Loucy (cell line): ENCODE results near the gene SELENOS.

Source experiments
- H2AFZ ChIP-seq: fragments of 200-600 bp; sonication (generic); 2 replicates; pipeline ENCODE4 v1.6.0; 2016; ENCODE audit warnings: antibody characterized with exemption, mild to moderate bottlenecking, low read length, moderate library complexity
- H3F3A ChIP-seq: fragments of 200-600 bp; 2 replicates; pipeline ENCODE4 v1.6.0; 2016; ENCODE audit warnings: antibody characterized with exemption, low read depth, mild to moderate bottlenecking
- H3K27me3 ChIP-seq: fragments of 200-600 bp; sonication (generic); 2 replicates; pipeline ENCODE4 v1.6.1; 2014; ENCODE audit warnings: low read length, mild to moderate bottlenecking; ENCODE audit not compliant: insufficient read depth, poor library complexity, severe bottlenecking
- H3K36me3 ChIP-seq: fragments of 200-600 bp; sonication (generic); 2 replicates; pipeline ENCODE4 v1.6.1; 2016; ENCODE audit warnings: low read length; ENCODE audit not compliant: insufficient read depth
- H3K4me1 ChIP-seq: fragments of 200-600 bp; sonication (generic); 2 replicates; pipeline ENCODE4 v1.5.1; 2014; ENCODE audit warnings: low read length, mild to moderate bottlenecking; ENCODE audit not compliant: insufficient read depth, poor library complexity, severe bottlenecking
- H3K4me2 ChIP-seq: fragments of 200-600 bp; sonication (generic); 2 replicates; pipeline ENCODE4 v1.6.0; 2014; ENCODE audit warnings: antibody characterized with exemption, low read length, low read depth, mild to moderate bottlenecking; ENCODE audit not compliant: poor library complexity, severe bottlenecking
- H3K4me3 ChIP-seq: fragments of 200-600 bp; sonication (generic); 2 replicates; pipeline ENCODE4 v1.5.1; 2014; ENCODE audit warnings: low read length, mild to moderate bottlenecking, mixed read lengths; ENCODE audit not compliant: poor library complexity, severe bottlenecking
- H3K79me2 ChIP-seq: fragments of 200-600 bp; sonication (generic); 2 replicates; pipeline ENCODE4 v1.6.1; 2014; ENCODE audit warnings: low read length; ENCODE audit not compliant: insufficient read depth
- H3K9ac ChIP-seq: fragments of 200-600 bp; sonication (generic); 2 replicates; pipeline ENCODE4 v1.6.0; 2014; ENCODE audit warnings: mild to moderate bottlenecking, low read depth, low read length, moderate library complexity; ENCODE audit not compliant: poor library complexity, severe bottlenecking
- H3K9me2 ChIP-seq: fragments of 200-600 bp; sonication (generic); replicated peaks from 2 replicates; pipeline ENCODE4 v1.6.1; 2016; ENCODE audit warnings: low read depth, low read length, mixed read lengths
- H3K9me3 ChIP-seq: fragments of 200-600 bp; sonication (generic); 2 replicates; pipeline ENCODE4 v1.6.1; 2014; ENCODE audit warnings: mild to moderate bottlenecking, antibody characterized with exemption, low read length, low read depth; ENCODE audit not compliant: insufficient read depth
- H4K20me1 ChIP-seq: fragments of 200-600 bp; sonication (generic); 2 replicates; pipeline ENCODE4 v1.6.0; 2014; ENCODE audit warnings: antibody characterized with exemption, low read length, mild to moderate bottlenecking; ENCODE audit not compliant: insufficient read depth, poor library complexity, severe bottlenecking
- EZH2phosphoT487 ChIP-seq: fragments of 200-600 bp; IDR thresholded peaks from 2 replicates; pipeline ENCODE4 v1.6.1; 2018; ENCODE audit warnings: antibody characterized with exemption, mild to moderate bottlenecking, moderate library complexity, borderline replicate concordance
- TF ChIP-seq, protein P1 (sequence below): fragments of 200-600 bp; sonication (generic); conservative IDR thresholded peaks from 2 replicates; pipeline ENCODE4 v1.5.1; 2014; ENCODE audit warnings: mild to moderate bottlenecking, antibody characterized with exemption, low read length

SELENOS gene

DNA sequence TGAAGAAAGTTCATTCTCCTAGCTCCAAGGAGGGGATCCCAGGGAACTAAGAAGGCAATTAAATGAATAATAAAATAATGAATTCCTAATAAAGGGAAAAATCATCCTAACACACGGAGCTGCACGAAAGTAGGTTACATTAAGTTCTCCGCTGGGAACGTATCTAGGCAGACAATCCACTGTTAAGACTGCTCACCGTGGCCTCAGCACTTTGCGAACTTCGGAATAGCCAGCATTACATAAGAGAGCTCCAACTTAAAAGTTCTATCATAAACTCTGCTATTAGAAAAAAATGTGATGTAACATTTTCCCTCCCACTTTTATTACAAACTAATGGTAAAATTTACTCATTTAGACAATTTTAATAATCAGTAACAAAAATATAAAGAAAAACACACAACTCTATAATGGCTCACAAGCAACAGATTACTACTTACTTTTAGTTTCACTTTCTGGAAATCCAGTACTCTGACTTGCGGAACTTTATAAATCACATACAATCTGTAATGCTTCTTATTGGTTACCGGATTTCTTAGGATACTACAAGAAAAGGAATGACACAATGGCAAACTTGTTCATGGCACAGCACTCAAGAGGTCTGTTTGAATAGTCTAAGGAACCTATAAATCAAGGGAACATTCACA is 9.3 kb upstream of the SELENOS start:
- H3K4me2 ChIP-seq: no peak overlapping the region
- 0 out of 2 replicates have a peak, but pooled peaks cover 2% of the 10 kb centered on the region for H3F3A ChIP-seq
- peaks cover 75% of the 10 kb centered on the region for H3K36me3 ChIP-seq
- no peak overlapping the region for H2AFZ ChIP-seq
- no peaks in the 10 kb centered on the region for H3K9me3 ChIP-seq
- no peaks in the 10 kb centered on the region for H3K27me3 ChIP-seq
- peaks cover 65% of the 10 kb centered on the region for H3K79me2 ChIP-seq
- no peak overlapping the region for H3K4me3 ChIP-seq
- H3K9me2 ChIP-seq: no peaks in the 10 kb centered on the region
- H3K9ac ChIP-seq: no peak overlapping the region
- no peak for TF ChIP-seq EZH2phosphoT487
- TF ChIP-seq, protein P1, sequence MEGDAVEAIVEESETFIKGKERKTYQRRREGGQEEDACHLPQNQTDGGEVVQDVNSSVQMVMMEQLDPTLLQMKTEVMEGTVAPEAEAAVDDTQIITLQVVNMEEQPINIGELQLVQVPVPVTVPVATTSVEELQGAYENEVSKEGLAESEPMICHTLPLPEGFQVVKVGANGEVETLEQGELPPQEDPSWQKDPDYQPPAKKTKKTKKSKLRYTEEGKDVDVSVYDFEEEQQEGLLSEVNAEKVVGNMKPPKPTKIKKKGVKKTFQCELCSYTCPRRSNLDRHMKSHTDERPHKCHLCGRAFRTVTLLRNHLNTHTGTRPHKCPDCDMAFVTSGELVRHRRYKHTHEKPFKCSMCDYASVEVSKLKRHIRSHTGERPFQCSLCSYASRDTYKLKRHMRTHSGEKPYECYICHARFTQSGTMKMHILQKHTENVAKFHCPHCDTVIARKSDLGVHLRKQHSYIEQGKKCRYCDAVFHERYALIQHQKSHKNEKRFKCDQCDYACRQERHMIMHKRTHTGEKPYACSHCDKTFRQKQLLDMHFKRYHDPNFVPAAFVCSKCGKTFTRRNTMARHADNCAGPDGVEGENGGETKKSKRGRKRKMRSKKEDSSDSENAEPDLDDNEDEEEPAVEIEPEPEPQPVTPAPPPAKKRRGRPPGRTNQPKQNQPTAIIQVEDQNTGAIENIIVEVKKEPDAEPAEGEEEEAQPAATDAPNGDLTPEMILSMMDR: no peak
- H4K20me1 ChIP-seq: peaks cover 64% of the 10 kb centered on the region
- peaks cover 12% of the 10 kb centered on the region for H3K4me1 ChIP-seq

DNA sequence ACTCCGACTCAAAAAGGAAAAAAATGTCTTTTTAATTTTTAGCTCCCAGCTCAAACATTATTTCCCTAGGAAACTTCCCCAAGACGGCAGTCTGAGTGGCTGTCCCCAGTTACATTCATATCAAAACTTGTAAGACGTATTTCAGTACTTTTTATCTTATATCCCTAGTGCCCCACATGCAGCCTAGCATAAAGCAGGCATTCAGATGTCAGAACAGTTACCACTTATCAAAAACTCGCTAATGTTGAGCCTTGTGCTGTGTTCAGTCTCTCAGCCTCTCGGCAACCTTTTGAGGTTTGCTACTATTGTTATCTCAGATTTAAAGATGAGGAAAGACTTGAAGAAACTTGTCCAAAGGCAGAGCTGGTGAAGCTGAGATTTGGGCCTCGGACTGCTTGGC is 6.6 kb upstream of the SELENOS start:
- no peak overlapping the region for H3K4me2 ChIP-seq
- no peaks in the 10 kb centered on the region for H3F3A ChIP-seq
- no peak overlapping the region for H3K4me3 ChIP-seq
- no peaks in the 10 kb centered on the region for H3K9me3 ChIP-seq
- peaks cover 38% of the 10 kb centered on the region for H3K79me2 ChIP-seq
- H3K9me2 ChIP-seq: no peaks in the 10 kb centered on the region
- no peaks in the 10 kb centered on the region for H3K4me1 ChIP-seq
- H2AFZ ChIP-seq: no peak overlapping the region
- H4K20me1 ChIP-seq: peaks cover 38% of the 10 kb centered on the region
- no peak for TF ChIP-seq EZH2phosphoT487
- TF ChIP-seq, protein P1: no peak
- H3K36me3 ChIP-seq: peaks cover 88% of the 10 kb centered on the region
- H3K9ac ChIP-seq: no peak overlapping the region
- no peaks in the 10 kb centered on the region for H3K27me3 ChIP-seq

DNA sequence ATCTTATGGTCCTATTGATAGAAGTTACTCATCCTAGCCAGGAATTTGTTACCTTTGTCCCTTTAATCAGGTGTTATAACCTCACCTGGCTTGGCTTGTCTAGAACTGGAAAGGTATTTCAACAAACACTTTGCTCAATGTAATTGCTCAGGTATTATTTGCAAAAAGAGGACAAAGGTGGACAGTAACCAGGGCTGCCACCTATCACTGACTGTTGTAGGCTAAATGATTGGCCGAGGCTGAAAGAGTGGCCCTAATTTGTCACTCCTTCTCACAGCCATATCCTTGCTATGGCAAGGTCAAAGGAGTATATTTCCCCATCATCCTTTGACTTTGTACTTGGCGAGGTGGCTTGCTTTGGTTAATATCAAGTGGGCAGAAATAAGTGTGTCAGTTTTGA is 2.7 kb upstream of the SELENOS start:
- Histone ChIP-seq H3K9me2 (no peaks in the 10 kb centered on the region), H3K27me3 (no peaks in the 10 kb centered on the region), H4K20me1 (peaks cover 21% of the 10 kb centered on the region), H3K9ac (no peak overlapping the region), H3K36me3 (peaks cover 54% of the 10 kb centered on the region; the same call in 1 of the 2 replicates), H3K9me3 (no peaks in the 10 kb centered on the region), H3F3A (no peaks in the 10 kb centered on the region), H2AFZ (no peak overlapping the region), H3K4me2 (no peak overlapping the region), H3K4me3 (no peak overlapping the region), H3K79me2 (peaks cover 25% of the 10 kb centered on the region), H3K4me1 (peaks cover 17% of the 10 kb centered on the region)
- no peak for TF ChIP-seq EZH2phosphoT487
- TF ChIP-seq, protein P1: no peak
